NCI-H446 treated with DMSO at 0.1 percent for 48 hours (cell line): ENCODE results near the gene CDC27.
"Not testable (repeated sequence)": the region's sequence is repeated elsewhere in the genome, so short reads cannot be mapped to it uniquely, and the experiment has no call there.

Experiments used
- DNase-seq: peaks from one replicate; lab custom pipeline; 2025; lab: John Stamatoyannopoulos, UW

CDC27 gene

GRCh38 chr17:47188876-47189731 lies at the start of gene CDC27:
Gene CDC27 (minus strand): TSS chr17:47189295. CDS start chr17:47189172, 123 bp downstream.
- peak; percentile 95 for DNase-seq

GRCh38 chr17:47238321-47239010 lies 49.4 kb upstream of the CDC27 start:
- DNase-seq: no peak

DNA sequence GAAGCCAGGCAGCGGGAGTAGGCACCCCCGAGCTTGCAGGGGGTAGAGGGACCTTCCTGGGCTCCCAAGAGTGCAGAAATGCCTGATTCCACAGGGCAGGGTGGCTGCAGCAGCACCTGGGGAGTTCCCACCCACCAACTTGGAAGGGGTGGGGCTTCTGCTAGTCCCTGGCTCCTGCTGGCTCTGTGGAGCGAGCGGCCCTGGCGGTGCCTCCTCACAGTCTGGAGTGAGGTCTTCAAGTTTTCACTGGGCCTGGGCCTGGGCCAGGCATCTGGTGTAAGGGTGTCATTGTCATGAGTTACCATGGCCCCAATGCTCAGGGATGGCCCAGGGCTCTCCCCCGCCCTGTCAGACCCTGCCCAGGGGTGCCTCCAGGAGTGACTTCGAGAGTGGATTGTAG lies 48.7 kb upstream of the CDC27 start:
- DNase-seq: no peak

DNA sequence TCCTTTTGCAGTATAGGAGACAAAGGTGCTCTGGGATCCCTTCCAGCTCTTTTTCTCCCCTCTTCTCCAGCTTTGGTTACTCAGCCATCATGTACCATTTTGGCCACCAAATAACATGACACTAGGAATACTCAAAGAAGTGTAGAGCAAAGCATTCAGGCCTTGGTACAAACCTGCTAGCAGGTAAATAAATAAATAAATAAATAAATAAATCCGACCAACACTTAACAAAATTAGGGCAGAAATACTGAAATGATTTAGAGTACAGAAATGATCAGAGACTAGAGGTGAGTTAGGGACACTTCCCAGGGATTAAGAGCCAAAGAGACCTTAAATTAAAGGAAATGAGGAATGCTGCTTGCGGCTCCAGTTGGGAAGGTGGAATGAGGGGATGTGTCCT lies 46.8 kb upstream of the CDC27 start:
- no peak for DNase-seq

DNA sequence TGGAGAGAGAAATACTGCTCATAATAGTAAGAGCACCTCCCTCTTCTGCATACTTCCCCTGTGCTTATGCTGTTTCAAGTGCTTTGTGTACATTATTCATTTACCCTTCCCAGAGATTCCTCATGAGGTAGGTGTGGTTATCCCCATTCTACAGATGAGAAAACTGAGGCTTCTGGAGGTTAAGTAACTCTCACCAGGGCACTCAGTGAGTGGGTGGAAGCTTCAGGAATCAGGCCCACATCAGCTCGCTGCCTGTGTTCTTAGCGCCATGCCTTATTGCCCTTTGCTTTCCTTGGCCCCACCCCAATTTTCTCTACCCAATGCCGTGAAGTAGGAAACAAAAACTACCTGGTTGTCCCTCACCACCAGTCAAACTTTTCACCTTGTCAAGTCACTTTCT lies 46.4 kb upstream of the CDC27 start:
- no peak for DNase-seq

DNA sequence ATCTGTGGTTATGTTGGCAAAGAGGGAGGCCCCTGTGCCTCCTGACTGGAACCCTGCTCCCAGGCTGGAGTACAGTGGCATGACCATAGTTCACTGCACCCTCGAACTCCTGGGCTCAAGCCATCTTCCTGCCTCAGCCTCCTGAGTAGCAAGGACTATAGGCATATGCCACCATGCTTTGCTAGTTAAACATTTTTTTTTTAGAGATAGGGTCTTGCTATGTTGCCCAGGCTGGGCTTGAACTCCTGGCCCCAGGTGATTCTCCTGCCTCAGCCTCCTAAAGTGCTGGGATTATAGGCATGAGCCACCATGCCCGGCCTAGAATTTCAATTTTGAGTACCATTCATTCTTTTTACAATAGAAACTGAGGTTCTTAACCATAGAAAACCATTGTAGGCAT lies 43.4 kb upstream of the CDC27 start:
- no peak for DNase-seq

DNA sequence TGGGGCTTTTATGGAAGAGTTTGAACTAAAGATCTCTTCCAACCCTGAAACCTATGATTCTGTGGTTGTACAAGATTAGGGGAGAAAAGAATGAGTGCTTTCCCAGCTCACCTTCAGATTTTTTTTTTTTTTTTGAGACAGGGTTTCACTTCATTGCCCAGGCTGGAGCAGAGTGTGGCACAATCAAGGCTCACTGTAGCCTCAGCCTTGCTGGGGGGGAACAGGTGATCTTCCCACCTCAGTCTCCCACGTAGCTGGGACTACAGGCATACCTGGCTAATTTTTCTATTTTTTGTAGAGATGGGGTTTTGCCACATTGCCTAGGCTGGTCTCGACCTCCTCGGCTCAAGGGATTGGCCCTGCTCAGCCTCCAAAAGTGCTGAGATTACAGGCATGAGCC lies 42.8 kb upstream of the CDC27 start:
- no peak for DNase-seq

DNA sequence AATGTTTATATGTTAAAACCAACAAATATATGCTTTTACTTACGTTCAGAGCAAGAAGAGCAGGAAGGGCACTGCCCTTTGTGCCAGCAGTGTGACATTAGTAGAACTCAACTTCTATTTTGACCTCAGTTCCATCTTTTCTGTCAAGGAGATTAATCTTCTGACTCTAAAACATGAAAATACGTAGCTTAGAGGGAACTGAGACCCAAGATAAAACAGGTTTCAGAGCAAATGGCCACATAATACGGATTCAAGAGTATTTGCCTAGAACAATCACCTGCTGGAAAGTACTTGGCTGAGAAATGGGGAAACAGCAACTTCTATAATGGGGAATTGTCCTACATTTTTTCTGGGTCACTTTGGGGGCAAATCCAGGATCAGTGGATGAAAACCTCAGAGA lies 42.2 kb upstream of the CDC27 start:
- DNase-seq: no peak

GRCh38 chr17:47230864-47231263 lies 41.8 kb upstream of the CDC27 start:
- DNase-seq: no peak

- DNase-seq: peak; percentile 63
Observed at GRCh38 chr17:47229535-47230443, 40.7 kb upstream of the CDC27 start.

DNA sequence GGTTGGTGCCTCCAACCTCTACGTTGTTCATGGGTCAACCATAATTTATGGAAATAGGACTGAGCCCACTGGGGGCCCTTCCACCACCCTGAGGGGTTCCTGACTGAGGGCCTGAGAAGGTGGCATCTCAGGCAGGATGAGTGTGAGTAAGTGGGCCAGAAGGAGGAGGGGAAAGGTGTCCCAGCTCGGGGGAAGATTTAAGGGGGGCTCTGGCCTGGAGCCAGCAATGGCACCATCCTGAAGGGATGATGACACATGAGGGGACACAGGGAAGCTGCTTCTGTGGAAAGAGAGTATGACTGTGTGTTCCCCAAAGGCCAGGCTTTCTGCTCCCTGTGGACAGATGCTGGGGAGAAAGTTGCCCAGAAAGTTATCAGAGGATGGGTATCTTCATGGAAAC lies 38.8 kb upstream of the CDC27 start:
- no peak for DNase-seq

DNA sequence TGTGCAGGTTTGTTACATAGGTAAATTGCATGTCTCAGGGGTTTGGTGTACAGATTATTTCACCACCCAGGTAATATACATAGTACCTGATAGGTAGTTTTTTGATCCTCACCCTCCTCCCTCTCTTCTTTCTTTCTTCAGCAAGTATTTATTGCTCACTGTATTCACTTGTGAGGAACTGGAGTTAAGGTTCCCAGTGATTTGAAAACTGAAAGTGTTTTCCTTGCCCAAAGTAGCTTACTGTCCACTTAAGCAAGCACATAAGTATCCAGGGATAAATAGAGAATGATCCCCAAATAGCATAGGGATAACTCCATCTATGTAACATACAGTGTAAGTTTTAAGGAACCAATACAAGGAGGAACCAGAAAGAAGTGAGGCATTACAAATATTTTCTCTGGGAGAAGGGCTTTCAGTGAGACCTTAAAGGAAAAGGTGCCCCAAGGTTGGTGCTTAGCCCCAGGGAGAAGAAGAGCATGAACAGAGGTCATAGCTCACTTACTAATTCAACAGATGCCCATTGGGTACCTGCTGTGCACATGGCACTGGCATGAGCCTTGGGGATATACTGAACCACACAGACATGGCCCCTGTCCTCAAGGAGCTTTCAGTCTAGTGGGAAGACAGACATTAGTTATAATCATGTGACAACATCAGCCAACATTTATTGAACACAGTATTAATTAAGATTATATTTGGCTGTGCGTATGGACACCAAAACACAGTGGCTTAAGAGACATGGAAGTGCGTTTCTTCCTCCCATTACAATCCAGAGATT lies 37.0 kb upstream of the CDC27 start:
- DNase-seq: no peak

DNA sequence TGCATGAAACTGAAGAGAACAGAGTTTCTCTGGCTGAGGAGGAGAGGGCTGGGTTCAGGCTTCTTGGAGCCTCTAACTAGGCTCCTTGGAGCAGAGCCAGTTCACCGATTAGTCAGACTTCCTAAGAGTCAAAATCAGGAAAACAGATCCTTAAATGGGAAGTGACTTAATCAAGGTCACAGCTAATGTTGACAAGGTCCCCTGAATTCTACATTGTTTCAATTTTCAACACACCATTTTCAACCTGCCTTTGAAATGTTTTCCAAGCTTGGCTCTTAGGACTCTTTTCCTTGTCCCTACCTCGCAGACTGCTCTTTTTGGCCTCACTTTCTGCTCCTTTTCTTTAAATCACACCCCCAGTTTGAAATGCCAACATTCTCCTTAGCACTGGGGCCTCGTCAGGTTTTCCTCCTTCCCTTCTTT lies 36.4 kb upstream of the CDC27 start:
- no peak for DNase-seq

DNA sequence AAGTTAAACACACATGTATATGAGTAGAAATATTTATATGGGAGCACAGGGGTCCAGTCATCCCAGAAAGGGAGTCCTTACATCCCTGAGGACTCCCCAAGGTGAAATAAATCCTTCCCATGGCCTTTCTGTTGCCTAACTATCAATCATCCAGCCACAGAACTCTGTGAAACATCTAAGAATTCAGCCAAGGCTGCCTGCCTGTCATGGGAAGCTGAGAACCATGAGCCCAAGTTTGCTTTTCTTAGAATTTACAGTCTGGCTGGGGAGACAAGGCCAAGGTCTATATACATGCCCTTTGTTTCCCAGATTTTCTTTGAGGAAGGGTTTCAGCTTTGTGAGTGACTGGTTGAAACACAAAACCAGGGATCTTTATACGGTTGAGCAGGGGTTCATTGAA lies 35.9 kb upstream of the CDC27 start:
- DNase-seq: no peak

DNA sequence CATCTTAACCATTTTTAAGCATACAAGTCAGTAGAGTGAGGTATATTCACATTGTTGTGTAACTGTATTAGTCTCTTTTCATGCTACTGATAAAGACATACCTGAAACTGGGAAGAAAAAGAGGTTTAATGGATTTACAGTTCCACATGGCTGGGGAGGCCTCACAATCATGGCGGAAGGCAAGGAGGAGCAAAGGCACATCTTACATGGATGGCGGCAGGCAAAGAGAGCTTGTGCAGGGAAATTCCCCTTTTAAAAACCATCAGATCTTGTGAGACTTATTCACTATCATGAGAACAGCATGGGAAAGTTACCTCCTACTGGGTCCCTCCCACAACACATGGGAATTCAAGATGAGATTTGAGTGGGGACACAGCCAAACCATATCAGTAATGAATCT lies 35.0 kb upstream of the CDC27 start:
- DNase-seq: not testable (repeated sequence)

DNA sequence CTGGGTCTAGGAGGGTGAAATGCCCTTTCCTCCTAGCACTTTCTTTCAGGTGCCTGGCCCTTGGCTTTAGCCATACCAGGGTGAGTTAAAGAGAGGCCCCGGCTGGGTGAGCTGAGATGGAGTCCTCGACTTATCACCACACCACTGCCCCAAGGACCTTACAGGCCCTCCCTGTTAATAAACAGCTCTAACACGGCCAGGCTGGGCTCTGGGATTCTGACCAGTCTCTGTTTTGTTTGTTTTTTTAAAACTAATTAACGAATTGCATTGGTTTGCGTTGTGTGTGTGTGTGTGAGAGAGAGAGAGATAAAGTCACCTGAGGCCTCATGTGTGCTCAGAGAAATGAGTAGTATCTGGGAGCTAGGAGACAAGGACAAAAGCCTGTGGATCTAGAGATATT lies 34.4 kb upstream of the CDC27 start:
- DNase-seq: no peak

DNA sequence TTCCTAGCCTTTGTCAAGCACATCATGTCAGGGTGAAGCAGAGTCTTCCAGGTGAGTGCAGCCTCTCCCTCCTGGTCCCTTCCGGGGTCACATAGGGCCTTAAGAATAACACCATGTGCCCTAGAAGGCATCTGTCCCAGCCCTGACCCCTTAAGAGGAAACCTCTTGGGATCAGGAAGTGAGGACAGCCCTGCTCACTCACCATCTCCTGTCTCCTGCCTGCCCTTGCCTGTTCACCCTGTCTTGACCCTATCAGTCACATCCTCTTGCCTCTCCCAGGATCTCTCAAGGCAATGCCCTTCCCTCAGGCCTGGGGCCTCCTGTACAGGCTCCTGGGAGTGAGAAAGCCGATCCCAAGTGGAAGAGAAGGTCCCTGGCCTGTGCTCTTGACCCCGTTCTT lies 33.9 kb upstream of the CDC27 start:
- no peak for DNase-seq

DNA sequence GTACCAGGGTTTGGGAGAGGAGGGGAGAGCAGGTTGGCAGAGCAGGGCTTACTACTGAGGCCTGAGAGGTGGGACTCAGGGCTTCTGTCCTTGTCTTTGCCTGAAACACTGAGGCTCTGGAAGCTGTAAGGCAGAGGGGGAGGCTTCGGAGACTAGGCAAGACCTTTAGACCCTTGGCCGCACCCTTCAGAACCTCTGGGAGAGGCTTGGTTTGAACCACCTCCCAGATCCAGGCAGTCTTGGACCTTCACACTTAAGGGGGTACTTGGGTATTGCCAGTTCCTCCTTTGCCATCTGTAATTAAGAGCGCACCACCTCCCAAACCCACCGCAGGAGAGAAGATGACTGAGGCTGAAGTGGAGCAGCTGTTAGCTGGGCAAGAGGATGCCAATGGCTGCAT lies 33.0 kb upstream of the CDC27 start:
- DNase-seq: no peak

DNA sequence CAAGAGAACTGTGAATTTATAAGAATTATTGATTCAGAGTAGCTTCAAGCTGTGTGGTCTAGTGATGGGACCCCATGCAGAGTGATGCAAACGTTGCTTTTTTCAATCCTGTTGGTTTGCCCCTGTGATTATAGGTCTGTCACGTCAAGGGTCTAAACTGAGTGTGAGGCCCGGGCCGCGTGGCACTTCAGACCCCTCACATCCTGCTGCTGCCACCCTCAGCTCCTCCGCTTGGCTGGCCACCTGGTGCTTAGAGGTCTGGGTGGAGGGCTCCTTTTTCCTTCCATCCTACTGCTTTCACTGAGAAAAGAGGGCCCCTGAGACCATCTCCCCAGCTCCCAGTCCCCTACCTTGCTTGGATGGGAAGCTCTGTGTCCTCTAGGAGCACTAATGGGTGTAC lies 32.1 kb upstream of the CDC27 start:
- DNase-seq: no peak

DNA sequence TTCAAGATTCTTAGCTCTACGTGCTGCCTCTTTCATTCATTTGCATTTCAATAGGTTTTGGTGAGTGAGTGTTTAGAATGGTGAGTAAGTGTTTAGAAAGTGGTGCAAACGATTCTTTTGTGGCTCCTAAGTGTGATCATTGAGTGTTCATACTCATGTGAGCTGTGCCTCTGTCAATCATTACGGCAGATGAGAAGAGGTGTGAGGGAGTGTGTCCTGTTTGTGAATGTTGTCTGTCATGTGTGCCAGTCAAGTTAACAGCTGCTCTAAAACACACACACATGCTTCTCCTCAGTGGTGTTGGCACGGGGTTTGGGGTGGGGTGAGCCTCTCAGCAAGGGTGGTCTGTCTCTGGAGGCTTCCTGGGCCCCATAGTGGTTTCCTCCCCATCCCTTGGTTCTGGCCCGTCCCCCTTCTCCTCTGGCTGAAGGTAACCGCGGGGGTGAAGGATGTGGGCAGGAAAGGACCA lies 31.5 kb upstream of the CDC27 start:
- DNase-seq: no peak

DNA sequence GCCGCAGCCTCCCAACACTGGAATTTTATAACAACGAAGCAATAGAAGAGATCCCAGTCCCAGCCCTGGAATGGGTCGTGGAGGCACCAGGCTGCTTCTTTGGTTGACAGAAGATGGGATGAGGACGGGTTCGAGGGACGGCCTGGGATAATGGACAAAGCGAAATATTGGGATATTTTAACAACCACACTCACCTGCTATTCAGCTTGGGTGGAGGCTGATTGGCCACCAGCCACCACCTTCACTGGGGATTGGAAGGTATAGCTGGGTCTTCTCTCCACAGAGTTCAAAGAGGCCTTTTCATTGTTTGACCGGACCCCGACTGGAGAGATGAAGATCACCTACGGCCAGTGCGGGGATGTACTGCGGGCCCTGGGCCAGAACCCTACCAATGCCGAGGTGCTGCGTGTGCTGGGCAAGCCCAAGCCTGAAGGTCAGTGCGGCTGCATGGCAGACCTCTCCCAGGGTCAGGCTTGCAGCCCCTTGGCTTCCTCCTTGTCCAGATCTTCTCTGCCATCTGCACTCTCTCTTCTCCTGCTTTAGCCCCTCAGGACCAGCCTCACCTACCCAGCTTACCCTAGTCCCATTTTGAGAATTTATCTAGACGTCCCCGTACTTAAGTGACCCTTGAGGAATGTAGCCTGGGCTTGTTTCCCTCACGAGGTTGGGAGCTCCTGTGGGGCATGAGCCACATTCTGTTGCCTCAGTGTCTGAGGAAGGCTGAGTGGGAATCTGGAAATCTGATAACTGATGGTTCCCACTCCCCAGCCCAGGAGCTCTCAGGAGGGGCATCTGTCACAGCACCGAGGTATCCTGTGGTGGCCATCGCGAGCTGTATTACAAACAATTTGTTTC lies 30.8 kb upstream of the CDC27 start:
- no peak for DNase-seq
